Measurements from ENCODE around the gene KRTAP20-2. TPM values are rescaled to one million over a fixed set of nuclear protein-coding genes. Genes with fewer than 3 reads are reported as not detected.

KRTAP20-2 gene
- total and polyA plus RNA-seq, 12 donors, result not detected

DNA sequence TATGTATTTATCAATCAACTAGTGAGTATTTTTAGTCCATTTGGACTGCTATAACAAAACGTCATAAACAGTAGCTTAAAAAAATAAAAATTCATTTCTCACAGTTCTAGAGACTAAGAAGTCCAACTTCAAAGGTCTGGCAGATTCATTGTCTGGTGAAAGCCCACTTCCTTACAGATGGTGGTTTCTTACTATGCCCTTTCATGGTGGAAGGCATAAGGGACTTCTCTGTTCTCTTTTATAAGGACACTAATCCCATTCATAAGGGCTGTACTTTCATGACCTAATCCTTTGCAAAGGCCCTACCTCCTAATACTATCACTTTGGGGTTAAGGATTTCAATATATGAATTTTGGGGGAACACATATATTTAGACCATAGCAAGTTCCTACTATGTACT lies 45.6 kb downstream of the KRTAP20-2 start:
- TF ChIP-seq CTCF (IDR thresholded peaks at IDR 0.05), result no peak

GRCh38 chr21:30684506-30684905 lies 49.5 kb downstream of the KRTAP20-2 start:
- Histone ChIP-seq H3K4me1 (no peaks in the 10 kb centered on the region), H3K36me3 (no peaks in the 10 kb centered on the region), H3K9me3 (peaks cover 0 to 7% (median 0%) of the 10 kb centered on the region in 11 donors), H3K4me3 (no peak overlapping the region), H3K27ac (no peak overlapping the region), H3K27me3 (no peaks in the 10 kb centered on the region)
- WGBS, 2 donors, result 67 to 87% methylated on average over 6 of the region's 6 CpGs
- TF ChIP-seq CTCF (IDR thresholded peaks at IDR 0.05), result no peak
- intact Hi-C loops (cut with DNase I), result no loop called here
- ATAC-seq (no peak), DNase-seq (no peak)

More for the DNA sequence above, 45.6 kb downstream of the KRTAP20-2 start:
- Histone ChIP-seq H3K9me3 (peaks cover 0 to 10% (median 0%) of the 10 kb centered on the region in 11 donors), H3K4me3 (no peak overlapping the region), H3K36me3 (no peaks in the 10 kb centered on the region), H3K27ac (no peak overlapping the region), H3K27me3 (no peaks in the 10 kb centered on the region), H3K4me1 (no peaks in the 10 kb centered on the region)
- ATAC-seq (no peak), DNase-seq (no peak)
- WGBS, 2 donors, result 45 to 71% methylated on average over 1 of the region's 1 CpG
- intact Hi-C loops (cut with DNase I), result no loop called here

Other genes with a start within 250 kb of the KRTAP20-2 start
- not detected for gene KRTAP13-1, start 239.2 kb upstream of the KRTAP20-2 start, total RNA-seq
- gene KRTAP13-1, start 239.2 kb upstream of the KRTAP20-2 start, polyA plus RNA-seq, result not detected
- gene KRTAP13-3, start 209.3 kb upstream of the KRTAP20-2 start, total RNA-seq, result not detected
- not detected for gene KRTAP13-3, start 209.3 kb upstream of the KRTAP20-2 start, polyA plus RNA-seq
- gene KRTAP13-4, start 205.0 kb upstream of the KRTAP20-2 start, total RNA-seq, result not detected
- not detected for gene KRTAP13-4, start 205.0 kb upstream of the KRTAP20-2 start, polyA plus RNA-seq
- not detected for gene KRTAP15-1, start 194.9 kb upstream of the KRTAP20-2 start, total RNA-seq
- gene KRTAP15-1, start 194.9 kb upstream of the KRTAP20-2 start, polyA plus RNA-seq, result not detected
- gene KRTAP19-1, start 154.8 kb upstream of the KRTAP20-2 start, total RNA-seq, result not detected
- gene KRTAP19-1, start 154.8 kb upstream of the KRTAP20-2 start, polyA plus RNA-seq, result not detected
- gene KRTAP19-2, start 147.8 kb upstream of the KRTAP20-2 start, total RNA-seq, result not detected
- gene KRTAP19-2, start 147.8 kb upstream of the KRTAP20-2 start, polyA plus RNA-seq, result not detected
- not detected for gene KRTAP19-3, start 143.2 kb upstream of the KRTAP20-2 start, total RNA-seq
- not detected for gene KRTAP19-3, start 143.2 kb upstream of the KRTAP20-2 start, polyA plus RNA-seq
- not detected for gene KRTAP19-4, start 138.0 kb upstream of the KRTAP20-2 start, total RNA-seq
- not detected for gene KRTAP19-4, start 138.0 kb upstream of the KRTAP20-2 start, polyA plus RNA-seq
- not detected for gene KRTAP19-5, start 133.1 kb upstream of the KRTAP20-2 start, total RNA-seq
- gene KRTAP19-5, start 133.1 kb upstream of the KRTAP20-2 start, polyA plus RNA-seq, result not detected
- gene KRTAP19-6, start 93.3 kb upstream of the KRTAP20-2 start, total RNA-seq, result not detected
- not detected for gene KRTAP19-6, start 93.3 kb upstream of the KRTAP20-2 start, polyA plus RNA-seq
- gene KRTAP19-7, start 73.9 kb upstream of the KRTAP20-2 start, total RNA-seq, result not detected
- gene KRTAP19-7, start 73.9 kb upstream of the KRTAP20-2 start, polyA plus RNA-seq, result not detected
- gene KRTAP22-2, start 44.8 kb upstream of the KRTAP20-2 start, total RNA-seq, result not detected
- not detected for gene KRTAP22-2, start 44.8 kb upstream of the KRTAP20-2 start, polyA plus RNA-seq
- not detected for gene KRTAP6-3, start 42.8 kb upstream of the KRTAP20-2 start, total RNA-seq
- gene KRTAP6-3, start 42.8 kb upstream of the KRTAP20-2 start, polyA plus RNA-seq, result not detected
- gene KRTAP6-2, start 36.3 kb upstream of the KRTAP20-2 start, total RNA-seq, result not detected
- gene KRTAP6-2, start 36.3 kb upstream of the KRTAP20-2 start, polyA plus RNA-seq, result not detected
- gene KRTAP22-1, start 34.1 kb upstream of the KRTAP20-2 start, total RNA-seq, result not detected
- gene KRTAP22-1, start 34.1 kb upstream of the KRTAP20-2 start, polyA plus RNA-seq, result not detected
- gene KRTAP6-1, start 21.3 kb upstream of the KRTAP20-2 start, total RNA-seq, result not detected
- gene KRTAP6-1, start 21.3 kb upstream of the KRTAP20-2 start, polyA plus RNA-seq, result not detected
- gene KRTAP20-1, start 18.8 kb upstream of the KRTAP20-2 start, total RNA-seq, result not detected
- not detected for gene KRTAP20-1, start 18.8 kb upstream of the KRTAP20-2 start, polyA plus RNA-seq
- not detected for gene KRTAP20-4, start 14.6 kb upstream of the KRTAP20-2 start, total RNA-seq
- gene KRTAP20-4, start 14.6 kb upstream of the KRTAP20-2 start, polyA plus RNA-seq, result not detected
- not detected for gene KRTAP20-3, start 7.7 kb downstream of the KRTAP20-2 start, total RNA-seq
- gene KRTAP20-3, start 7.7 kb downstream of the KRTAP20-2 start, polyA plus RNA-seq, result not detected
- not detected for gene KRTAP21-3, start 83.6 kb downstream of the KRTAP20-2 start, total RNA-seq
- not detected for gene KRTAP21-3, start 83.6 kb downstream of the KRTAP20-2 start, polyA plus RNA-seq
- not detected for gene KRTAP21-2, start 112.1 kb downstream of the KRTAP20-2 start, total RNA-seq
- not detected for gene KRTAP21-2, start 112.1 kb downstream of the KRTAP20-2 start, polyA plus RNA-seq
- not detected for gene KRTAP21-1, start 120.2 kb downstream of the KRTAP20-2 start, total RNA-seq
- not detected for gene KRTAP21-1, start 120.2 kb downstream of the KRTAP20-2 start, polyA plus RNA-seq
- gene KRTAP8-1, start 178.1 kb downstream of the KRTAP20-2 start, total RNA-seq, result not detected
- not detected for gene KRTAP8-1, start 178.1 kb downstream of the KRTAP20-2 start, polyA plus RNA-seq
- gene KRTAP7-1, start 194.6 kb downstream of the KRTAP20-2 start, total RNA-seq, result not detected
- gene KRTAP7-1, start 194.6 kb downstream of the KRTAP20-2 start, polyA plus RNA-seq, result not detected
- gene KRTAP11-1, start 246.4 kb downstream of the KRTAP20-2 start, total RNA-seq, result not detected
- gene KRTAP11-1, start 246.4 kb downstream of the KRTAP20-2 start, polyA plus RNA-seq, result not detected